Endometrial microvascular endothelial cells (primary cell): ENCODE results near the gene MXI1. TPM values are rescaled to one million over a fixed set of nuclear protein-coding genes. Genes with fewer than 3 reads are reported as not detected.

Experiments
- in situ Hi-C: cut with HindIII; loops from 2 replicates; pipeline ENCODE4 v1.10.0; 2017; ENCODE audit warnings: low sequenced_read_pairs, low pct_unique_long_range_greater_than_20kb; ENCODE audit errors: inconsistent ontology term
- total RNA-seq: library from RNA; depleted of rRNA; stranded (reverse); fragments of >200 nt; gene quantifications from one replicate; pipeline ENCODE4 v1.2.3, GENCODE V29; 2015; ENCODE audit errors: inconsistent ontology term

MXI1 gene
- 6.3 TPM for total RNA-seq

DNA sequence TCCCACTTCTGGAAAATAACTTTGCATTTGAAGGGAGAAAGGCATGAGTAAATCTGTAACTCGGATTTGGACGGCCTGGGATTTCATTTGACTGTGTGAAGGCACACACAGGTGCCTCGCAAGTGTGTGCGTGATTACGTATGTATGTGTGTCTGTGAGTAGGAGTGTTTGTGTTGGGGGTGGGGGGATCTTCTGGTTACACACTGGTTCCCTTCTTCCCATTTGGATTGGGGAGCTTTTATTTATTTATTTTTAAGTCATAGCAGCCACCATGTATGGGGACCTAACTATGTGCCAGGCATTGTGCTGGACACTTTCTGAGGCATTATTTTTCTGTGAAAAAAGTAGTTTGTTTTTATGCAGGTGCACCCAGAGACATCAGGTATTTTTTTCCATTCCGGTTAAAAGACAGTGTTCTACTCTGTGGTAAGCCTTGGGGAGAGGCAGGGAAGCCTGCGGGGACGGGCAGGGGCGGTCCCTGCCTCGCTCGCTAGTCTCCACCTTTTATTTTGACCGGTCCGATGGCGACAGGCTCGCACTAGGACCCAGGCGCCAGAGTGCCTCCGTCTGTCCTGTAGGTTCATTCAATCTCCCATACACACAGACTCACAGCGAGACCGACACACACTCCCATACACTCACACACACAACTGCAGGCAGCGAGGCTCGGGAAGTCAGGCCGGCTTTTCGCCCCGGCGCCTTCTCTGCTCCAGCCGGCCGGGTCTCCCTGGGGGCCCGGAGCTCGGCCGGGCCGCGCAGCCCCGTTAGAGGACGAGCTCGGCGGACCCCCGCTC is at the start of gene MXI1:
TSS of gene MXI1 (plus strand) at position 595 of the 794 bp plus-strand sequence. CDS start 204 bp downstream, outside the sequence.
- in situ Hi-C loops, result no loop called here

DNA sequence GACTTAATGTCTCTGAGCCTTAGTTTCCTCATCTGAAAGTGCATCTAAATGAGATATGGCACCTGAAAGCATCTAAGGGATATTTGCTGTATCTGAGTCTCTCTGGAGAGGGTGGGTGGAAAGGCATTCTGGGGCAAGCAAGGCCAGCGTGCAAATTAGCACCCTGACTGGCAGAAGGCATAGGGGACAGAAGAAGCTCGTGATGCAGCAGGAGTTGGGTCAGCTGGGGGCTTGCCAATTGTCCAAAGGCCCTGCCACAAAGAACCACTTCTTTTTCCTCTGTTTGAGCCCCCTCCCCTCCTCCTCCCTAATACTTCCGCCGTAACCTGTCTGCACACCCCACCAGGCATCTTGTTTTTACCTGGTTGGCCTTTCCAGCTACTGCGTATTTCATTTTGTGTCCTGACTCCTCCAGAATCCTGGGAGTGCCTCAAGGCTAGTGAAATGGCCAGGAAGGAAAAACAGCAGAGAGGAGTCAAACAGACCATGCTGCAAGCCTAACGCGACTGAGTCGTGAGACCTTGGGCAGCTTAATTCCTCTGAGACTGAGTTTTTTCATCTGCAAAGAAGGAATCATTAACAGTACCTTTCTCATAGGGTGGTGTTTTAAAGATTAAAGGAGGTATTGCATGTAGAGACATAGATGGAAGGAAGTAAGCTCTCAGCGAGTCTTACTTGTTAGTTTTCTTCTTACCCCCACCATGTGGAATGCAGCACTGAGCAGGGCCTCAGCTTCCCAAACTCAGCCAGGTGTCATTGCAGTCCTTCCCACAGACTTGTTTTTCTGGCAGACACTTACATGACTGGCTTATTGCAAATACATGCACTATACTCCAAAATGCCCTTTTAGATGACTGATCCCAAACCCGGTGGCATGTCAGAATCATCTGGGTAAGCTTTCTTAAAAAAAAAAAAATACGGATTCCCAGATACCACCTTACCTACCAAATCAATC is 49.1 kb upstream of the MXI1 start:
- in situ Hi-C loops, result no loop called here

DNA sequence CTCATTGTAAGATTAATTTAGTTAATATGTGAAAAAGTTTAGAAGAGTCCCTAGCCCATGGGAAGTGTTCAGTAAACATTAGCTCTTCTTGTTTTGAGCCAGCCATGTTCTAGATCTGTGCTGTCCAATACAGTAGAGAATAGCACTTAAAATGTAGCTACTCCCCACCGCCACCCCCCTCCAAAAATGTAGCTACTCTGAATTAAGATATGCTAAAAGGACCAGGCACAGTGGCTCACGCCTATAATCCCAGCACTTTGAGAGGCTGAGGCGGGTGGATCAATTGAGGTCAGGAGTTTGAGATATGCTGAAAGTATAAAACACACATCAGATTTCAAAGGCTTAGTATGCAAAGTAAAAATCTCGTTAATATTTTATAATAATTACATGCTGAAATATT is 47.3 kb upstream of the MXI1 start:
- in situ Hi-C loops, result no loop called here

DNA sequence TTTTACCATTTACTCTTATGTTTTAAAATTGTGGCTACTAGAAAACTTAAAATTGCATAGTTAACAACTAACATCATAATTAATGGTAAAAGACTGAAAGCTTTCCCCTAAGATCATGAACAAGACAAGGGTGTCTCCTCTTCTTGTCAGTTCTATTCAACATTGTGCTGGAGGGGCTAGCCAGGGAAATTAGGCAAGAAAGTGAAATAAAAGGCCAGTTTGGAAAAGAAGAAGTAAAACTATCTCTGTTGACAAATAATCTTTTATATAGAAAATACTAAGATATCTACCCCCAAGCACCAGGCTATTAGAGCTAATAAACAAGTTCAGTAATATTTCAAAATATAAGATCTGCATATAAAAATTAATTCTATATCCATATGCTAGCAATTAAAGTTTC is 46.9 kb upstream of the MXI1 start:
- in situ Hi-C loops, result no loop called here

GRCh38 chr10:110162741-110163145 is 44.7 kb upstream of the MXI1 start:
- in situ Hi-C loops, result no loop called here

DNA sequence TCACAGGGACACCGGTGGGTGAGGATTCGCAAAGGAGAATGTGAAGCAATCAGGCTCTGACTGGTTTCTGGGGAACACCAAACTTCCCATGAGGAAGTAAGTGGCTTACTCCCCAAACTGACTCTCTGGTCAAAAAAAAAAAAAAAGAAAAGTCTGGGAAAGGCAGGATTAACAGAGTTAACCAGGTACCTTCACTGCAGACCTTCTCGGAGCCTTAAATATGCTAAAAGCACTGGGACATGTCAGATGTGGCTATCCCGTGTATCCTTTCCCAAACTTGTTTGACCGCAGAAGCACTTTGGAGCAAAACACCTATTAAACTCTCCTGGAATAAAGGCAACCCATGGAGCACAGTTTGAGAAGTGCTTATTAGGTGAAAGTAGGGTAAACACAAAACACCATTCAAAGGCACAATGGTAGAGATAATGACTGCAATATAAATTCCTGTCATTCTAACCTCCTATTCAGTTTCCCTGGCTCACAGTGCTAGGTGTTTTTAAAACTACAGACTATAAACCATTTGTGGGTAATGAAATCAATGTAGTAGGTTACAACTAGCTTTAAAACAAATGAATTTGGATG is 44.1 kb upstream of the MXI1 start:
- in situ Hi-C loops, result no loop called here

DNA sequence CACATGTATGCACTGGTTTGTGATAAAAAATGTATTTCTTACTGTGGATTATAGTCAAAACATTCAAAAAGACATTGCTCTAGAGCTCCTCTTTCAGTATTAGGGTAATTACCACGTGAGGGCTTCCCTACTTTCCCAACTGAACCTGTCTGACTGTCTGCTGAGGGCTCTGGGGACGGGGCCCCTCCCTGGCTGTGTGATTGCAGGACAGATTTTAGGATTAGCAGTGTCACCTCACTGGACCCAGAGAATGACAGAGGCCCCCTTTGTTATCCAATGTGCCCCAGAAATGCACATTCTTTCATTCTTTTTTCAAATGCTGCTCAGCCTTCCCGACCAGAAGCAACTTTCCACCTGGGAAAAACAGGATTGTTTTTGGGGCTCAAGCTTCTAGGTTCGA is 43.6 kb upstream of the MXI1 start:
- in situ Hi-C loops, result no loop called here

DNA sequence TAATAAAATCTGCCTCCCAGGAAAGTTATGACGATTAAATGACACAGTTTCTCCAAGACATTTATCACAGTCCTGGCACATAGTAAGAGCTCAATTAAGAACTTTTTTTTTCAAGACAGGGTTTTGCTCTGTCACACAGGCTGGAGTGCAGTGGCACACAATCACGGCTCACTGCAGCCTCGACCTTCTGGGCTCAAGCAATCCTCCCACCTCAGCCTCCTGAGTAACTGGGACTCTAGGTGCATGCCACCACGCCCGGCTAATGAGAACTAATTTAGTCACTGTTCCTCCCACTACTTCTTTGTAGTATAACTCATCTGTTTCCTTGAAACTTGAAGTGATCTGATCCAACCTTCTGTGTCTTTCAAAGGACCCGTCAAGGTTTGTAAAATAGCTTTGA is 42.2 kb upstream of the MXI1 start:
- in situ Hi-C loops, result no loop called here

- in situ Hi-C loops, result no loop called here
These were observed 40.3 kb upstream of the MXI1 start for GRCh38 chr10:110167149-110167548.

GRCh38 chr10:110168601-110169481 is 38.6 kb upstream of the MXI1 start:
- in situ Hi-C loops, result no loop called here

GRCh38 chr10:110169586-110169985 is 37.8 kb upstream of the MXI1 start:
- in situ Hi-C loops, result no loop called here

DNA sequence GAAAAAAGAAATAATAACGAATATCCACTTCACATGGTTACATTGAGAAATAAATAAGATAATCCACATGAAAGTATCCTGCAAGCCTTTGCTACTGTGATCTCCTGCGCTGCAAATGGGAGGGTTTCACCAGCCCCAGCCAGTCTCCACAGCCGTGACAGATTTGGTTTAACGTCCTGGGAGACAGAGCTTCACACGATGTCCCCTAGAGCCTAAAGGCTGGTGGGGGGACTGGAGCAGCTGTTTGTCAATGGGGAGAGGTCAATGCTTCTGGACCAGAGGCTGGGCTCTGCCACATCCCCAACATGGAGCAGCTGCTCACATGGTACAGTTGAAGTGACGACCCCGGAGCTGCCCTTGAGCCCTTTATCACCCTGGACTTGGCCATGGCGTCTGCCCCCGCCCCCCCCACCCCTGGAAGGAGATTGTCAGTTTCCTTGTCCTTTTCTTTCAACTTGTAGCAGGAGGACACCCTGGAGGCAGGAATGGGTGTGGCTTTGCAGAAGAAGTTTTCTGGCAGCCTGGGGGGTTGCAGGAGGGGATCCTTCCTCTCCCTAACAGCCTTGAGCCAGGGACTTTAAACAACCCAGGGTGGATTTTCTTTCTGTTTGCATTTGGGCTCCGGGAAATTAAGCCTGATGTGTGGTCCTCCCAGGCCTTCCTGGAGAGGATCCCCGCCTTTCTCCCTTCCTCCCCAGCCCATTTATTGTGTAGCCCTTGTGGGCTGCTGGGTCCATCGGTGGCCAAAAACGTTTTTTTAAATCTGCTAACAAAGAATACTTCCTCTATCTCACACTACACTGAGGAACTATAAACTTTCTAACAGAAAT is 37.0 kb upstream of the MXI1 start:
- in situ Hi-C loops, result no loop called here

DNA sequence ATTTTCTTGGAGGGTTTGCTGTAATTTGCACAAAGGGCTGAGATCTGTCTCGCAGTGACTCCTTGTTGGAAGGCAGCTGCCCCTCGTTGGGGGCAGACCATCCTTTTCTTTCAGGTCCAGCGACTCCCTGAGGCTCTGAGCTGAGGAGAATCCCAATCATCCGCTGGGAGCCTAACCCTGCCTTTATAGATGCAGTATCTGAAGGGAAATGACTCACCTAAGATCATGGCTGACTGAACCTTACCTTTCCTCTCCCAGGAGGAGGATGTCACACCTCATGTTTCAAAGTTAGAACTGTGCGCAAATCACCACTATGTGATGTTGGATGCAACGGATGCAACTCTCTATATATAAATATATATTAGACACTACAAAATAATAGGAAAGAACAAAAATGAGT is 36.4 kb upstream of the MXI1 start:
- in situ Hi-C loops, result no loop called here

DNA sequence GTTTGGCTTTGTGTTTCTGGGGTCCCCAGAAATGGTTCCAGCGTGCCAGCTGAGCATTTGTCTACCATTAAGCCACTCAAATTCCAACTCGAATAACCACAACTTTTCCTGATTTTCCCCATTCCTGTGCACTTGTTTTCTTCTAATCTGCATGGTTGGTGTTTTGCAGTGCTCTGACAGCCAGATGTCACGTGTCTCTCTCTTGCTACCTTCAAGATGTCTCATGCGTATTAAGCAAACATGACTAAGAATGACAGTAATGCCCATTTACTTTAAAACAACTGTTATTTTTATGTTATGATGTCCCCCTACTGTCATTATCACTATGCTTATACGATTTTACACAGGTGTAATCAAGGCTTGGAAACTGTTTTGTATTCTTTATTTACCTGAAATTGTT is 35.2 kb upstream of the MXI1 start:
- in situ Hi-C loops, result no loop called here

GRCh38 chr10:110174201-110174600 is 33.2 kb upstream of the MXI1 start:
- in situ Hi-C loops, result no loop called here

DNA sequence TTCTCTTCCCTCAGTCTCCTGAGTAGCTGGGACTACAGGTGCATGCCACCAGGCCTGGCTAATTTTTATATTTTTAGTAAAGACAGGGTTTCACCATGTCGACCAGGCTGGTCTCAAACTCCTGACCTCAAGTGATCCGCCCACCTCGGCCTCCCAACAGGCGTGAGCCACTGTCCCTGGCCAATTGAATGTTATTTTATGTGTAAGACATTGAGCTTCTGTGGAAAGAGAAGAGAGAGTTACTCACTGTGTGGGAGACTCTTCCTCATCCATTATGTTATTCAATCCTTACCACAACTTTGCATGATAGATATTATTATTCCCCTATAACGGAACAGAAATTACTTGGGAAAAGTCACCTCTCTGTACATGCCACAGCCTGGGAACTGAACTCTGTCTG is 32.6 kb upstream of the MXI1 start:
- in situ Hi-C loops, result no loop called here

DNA sequence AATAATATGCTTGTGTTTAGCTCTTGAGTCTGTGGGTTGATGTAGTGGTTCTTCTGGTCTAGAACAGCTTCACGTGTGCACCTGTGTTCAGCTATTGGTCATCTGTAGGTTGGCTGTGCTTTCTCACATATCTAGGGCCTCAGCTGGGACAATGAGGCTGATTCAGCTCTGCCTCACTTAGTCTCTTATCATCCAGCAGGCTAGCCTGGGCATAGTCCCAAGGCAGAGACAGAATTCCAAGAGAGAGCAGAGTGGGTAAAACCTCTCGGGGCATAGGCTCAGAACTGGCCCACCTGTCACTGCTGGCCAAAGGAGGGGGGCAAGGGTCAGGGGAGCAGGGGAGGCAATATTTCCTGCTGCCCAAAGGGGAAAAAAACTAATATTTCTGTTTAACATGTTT is 32.0 kb upstream of the MXI1 start:
- in situ Hi-C loops, result no loop called here
